ENCODE results near the gene LRRTM2.

- TF ChIP-seq POLR2A (IDR thresholded peaks at IDR 0.05; ENCODE audit: low read length), result no peak
- TF ChIP-seq GATA1 (IDR thresholded peaks at IDR 0.05; ENCODE audit: low read depth, low read length), result no peak
Observed at GRCh38 chr5:138922494-138922893, 47.4 kb upstream of the LRRTM2 start.
